ENCODE data around the gene PARM1.

PARM1 gene

GRCh38 chr4:74932832-74933561 is at the start of gene PARM1:
PARM1 (plus strand) TSS chr4:74933116; CDS start chr4:74933328, 212 bp downstream.
- peak; percentile 86 for DNase-seq (ENCODE audit: low spot score)

DNA sequence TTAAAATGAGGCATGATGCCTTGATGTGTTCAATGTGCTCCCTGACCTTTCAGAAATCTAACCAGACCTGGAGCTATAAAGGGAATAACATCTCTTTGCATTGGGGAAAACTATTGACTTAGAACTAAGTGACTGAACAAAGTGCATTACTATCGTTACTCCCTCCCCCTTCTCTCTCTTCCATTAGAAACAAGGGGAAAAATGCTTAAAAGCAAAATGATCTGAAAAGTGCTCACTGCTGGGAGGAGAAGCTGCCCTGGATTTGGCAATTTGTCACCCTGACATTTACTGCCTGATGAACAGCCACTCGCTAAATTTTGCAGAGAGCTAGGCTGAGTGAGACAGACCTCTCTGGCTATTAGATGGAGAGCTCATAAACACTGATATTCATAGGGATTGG is 48.6 kb upstream of the PARM1 start:
- DNase-seq (ENCODE audit: low spot score), result no peak

DNA sequence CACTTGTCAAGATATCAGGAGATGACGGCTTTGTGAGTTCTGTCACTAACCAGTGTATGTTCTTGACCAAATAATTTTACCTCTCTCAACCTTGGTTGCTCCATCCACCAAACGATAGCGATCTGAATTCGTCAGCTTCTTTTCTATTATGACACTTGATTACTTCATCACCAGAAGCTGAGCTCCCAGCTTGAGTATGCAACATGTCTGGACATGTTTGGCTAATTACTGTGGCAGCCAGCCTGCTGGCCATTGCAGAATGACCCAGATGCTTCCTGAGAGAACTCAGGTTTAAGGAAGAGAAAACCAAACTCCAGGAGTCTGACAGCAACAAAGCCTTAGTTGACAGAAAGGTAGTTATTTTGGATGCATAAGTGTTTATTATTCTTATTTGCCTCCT is 46.4 kb upstream of the PARM1 start:
- DNase-seq (ENCODE audit: low spot score), result peak; percentile 28

GRCh38 chr4:74890341-74890740 is 42.6 kb upstream of the PARM1 start:
- no peak for DNase-seq (ENCODE audit: low spot score)

GRCh38 chr4:74891037-74891436 is 41.9 kb upstream of the PARM1 start:
- DNase-seq (ENCODE audit: low spot score), result no peak

GRCh38 chr4:74893171-74893570 is 39.7 kb upstream of the PARM1 start:
- no peak for DNase-seq (ENCODE audit: low spot score)

GRCh38 chr4:74896595-74896994 is 36.3 kb upstream of the PARM1 start:
- no peak for DNase-seq (ENCODE audit: low spot score)

DNA sequence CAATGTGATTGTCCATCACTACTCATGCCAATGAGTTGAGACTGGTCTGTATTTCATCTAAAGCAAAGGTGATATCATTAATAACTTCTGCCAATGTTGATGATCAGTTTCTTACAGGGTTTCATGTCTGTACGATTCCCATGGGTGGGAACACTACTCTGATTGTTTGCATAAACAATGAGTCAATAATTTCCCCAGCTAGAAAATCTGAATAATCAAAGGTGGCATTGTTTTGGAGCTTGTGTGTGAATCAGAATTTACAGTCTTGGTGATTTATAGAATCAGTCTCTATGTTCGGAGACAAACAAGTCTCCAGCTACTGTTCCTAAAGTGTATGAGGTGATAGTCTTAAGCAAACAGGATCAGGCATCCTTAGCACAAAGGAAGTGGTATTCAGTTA is 35.5 kb upstream of the PARM1 start:
- DNase-seq (ENCODE audit: low spot score), result no peak

DNA sequence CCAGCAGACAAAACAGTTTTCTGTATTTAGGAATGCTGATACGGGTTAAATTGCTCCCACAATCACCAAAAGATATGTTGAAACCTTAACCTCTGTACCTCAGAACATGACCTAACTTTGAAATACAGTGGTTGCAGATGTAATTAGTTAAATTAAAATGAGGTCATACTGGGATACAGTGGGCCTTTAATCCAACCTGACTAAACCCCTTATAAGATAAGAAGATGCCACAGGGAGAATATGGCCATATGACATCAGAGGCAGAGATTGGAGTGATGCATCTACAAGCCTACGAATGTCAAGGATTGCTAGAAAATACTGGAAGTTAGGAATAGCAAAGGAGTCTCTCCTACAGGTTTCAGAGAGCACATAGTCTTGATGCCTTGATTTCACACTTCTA is 32.1 kb upstream of the PARM1 start:
- no peak for DNase-seq (ENCODE audit: low spot score)

GRCh38 chr4:74904509-74905065 is 28.3 kb upstream of the PARM1 start:
- no peak for DNase-seq (ENCODE audit: low spot score)

DNA sequence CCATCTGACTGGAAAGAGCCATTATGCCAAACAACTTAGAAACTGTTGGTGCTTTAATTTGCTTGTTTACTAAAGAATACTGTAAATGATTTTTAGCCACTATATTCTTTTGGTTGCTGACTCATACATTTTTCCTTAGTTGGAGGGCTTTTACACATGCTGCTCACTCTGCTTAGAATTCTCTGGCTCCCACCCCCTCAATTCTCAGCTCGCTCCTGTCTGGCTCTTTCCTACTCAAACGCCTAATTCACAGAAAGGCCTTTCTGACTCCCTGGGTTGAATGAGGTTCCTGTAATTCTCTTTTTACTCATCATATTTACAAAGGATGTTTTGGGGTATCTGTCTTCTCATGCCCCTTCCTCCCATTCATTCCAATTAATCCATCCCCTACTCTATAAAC is 26.1 kb upstream of the PARM1 start:
- DNase-seq (ENCODE audit: low spot score), result no peak

GRCh38 chr4:74919783-74920182 is 13.1 kb upstream of the PARM1 start:
- no peak for DNase-seq (ENCODE audit: low spot score)

GRCh38 chr4:74920704-74921103 is 12.2 kb upstream of the PARM1 start:
- no peak for DNase-seq (ENCODE audit: low spot score)

DNA sequence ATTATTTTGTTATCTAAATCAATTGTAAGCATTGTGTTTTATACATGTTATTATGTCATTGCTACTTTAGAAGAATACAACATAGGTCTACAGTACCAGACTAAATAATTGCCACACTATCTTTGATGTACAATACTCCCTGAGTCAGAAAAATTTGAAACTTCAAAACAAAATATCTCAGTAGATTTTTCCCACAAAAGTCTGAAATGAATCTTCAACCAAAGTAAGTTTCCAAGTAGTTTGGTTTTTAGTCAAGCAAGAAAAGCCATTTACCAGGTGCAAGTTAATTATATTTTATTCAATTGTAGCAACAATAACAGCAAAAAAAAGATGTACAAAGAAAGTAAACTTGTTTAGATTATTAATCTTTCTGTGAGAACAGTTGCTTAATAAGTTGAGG is 11.4 kb upstream of the PARM1 start:
- DNase-seq (ENCODE audit: low spot score), result no peak

- no peak for DNase-seq (ENCODE audit: low spot score)
Measured at GRCh38 chr4:74926007-74926406, 6.9 kb upstream of the PARM1 start.

- no peak for DNase-seq (ENCODE audit: low spot score)
Measured at GRCh38 chr4:74930162-74930561, 2.8 kb upstream of the PARM1 start.

DNA sequence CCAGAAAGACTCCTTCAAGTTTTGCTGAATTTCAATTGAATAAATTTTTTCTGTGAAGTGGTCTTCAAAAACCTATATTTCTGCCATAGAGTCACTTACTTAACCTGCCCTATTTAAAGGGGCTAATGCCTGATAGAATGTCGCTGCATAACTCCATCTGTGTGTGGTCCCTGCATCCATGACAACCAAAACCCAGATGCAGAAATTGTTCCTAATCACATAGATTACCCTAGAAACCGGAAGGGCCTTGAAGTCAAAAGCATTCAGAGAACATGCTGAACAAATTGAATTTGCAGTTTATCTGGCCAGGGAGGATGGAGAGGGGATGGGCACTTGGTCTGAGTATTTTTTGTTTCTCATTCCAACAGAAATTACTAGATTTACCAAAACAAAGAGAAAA is 1.5 kb upstream of the PARM1 start:
- no peak for DNase-seq (ENCODE audit: low spot score)

DNA sequence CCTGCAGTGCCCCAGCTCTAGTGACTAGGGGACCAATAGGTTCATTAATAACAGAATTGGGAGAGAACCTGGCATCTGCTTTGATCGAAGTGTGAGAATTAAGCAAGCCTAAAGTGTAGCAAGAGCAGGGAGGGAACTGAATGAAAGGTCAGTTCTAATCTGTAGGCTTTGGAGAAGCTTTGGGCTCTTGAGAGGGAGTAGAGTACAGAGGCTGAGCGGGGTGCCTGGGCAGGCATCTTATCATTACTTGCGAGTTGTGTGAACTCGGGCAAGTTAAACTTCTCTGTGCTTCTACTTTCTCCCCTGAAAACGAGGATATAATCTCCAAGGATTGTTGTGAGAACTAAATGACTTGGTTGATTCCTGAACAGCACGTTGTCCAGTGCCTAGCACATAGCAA is 906 bp upstream of the PARM1 start:
- DNase-seq (ENCODE audit: low spot score), result no peak

DNA sequence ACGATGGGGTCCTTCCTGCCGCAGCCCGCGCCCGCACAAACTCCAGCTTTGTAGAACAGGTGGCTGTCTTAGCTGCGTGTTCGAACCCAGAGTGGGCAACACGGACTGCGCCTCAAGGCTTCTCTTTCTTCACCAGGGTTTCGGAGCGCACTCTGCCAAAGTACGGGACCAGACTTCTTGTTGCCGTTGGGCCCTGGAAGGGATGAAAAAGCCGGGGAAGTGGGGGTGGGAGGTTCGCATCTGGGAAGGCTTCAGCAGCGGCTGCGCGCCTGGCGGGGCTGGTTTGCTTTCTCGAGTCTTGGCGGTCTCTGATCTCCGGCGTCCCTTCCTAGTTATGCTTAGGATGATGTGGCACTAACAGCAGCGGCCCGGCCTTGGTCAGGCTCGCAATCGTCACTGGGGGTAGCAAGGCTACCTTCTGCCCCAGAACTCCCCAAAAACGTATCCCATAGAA is 673 bp downstream of the PARM1 start:
- peak; percentile 4 for DNase-seq (ENCODE audit: low spot score)

DNA sequence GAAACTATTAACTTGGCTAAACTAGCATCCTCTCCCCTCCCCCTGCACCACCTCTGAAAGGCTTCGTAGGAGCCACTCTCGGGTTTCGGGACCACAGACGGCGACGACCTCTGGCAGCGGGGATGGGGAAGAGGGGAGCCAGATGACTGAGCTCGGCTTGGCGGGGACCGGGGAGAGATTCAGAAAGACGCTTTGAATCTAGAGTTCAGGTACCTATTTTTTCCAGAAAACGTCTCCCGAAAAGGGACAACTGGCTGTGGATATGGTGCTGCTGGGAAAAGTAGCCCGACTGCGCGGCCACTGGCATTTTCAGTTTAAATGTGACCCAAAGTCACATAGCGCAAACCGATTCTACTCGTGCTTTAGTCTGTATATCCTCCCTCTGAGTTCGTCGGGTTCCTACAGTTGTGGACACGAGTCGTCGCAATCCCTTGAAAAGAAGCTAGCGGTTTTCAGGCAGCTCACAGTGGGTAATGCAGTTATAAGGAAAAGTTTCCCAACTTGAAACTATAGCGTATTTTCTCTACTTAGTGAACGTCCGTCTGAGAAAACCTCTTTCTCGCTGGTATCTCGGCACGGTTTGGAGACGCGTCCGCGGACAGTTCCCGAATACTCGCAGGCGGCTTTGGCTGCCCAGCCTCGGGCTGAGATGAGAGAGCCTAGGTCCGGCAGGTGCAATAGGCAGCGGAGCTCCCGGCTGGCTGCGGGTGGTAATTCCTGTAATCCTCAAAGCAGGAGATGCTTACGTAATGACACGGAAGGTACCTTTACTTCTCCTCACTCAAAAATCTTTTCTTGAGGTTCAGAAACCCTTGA is 1.3 kb downstream of the PARM1 start:
- DNase-seq (ENCODE audit: low spot score), result peak; percentile 56

DNA sequence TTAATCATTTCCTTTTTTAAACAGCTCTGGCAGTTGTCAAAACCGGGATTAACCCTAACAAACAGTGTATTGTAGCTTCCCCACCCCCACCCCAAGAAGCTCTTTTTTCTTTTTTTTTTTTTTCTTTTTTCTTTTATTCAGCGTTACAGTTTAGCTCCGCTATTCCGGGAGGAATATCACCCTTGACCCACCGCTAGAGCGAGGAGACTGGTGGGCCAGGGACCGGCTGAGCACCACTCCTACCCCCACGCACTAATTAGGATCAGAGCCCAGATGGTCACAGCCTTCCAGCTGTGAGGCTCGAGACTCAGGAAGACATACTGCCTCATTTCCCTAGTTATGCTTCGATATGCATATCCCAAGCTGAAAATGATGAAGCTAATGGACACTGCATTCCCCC is 2.0 kb downstream of the PARM1 start:
- no peak for DNase-seq (ENCODE audit: low spot score)

GRCh38 chr4:74941123-74941522 is 8.2 kb downstream of the PARM1 start:
- no peak for DNase-seq (ENCODE audit: low spot score)

GRCh38 chr4:74942251-74942917 is 9.5 kb downstream of the PARM1 start:
- peak; percentile 46 for DNase-seq (ENCODE audit: low spot score)

Measured in kidney tubule cell (primary cell).